H1 (cell line): ENCODE results near the gene CYP4V2. TPM values are rescaled to one million over a fixed set of nuclear protein-coding genes. Genes with fewer than 3 reads are reported as not detected.

Experiments
- CTCF ChIA-PET: fragments of 300-600 bp; sonication (Branson Sonifier 250); formaldehyde crosslinking; loops from one replicate; lab custom pipeline; 2021; ENCODE audit not compliant: partially characterized antibody; lab: Charles Lee
- POLR2A ChIA-PET: fragments of 300-600 bp; sonication (Branson Sonifier 250); formaldehyde crosslinking; loops from one replicate; lab custom pipeline; 2021; ENCODE audit warnings: inconsistent platforms; ENCODE audit not compliant: partially characterized antibody; lab: Charles Lee
- DNase-seq, 2 experiments: peaks; one replicate each; pipeline versions ENCODE4 v3.0.0 to v3.0.0-alpha.2; 2010 to 2022; ENCODE audit warnings: low spot score in 2 of 2, low read depth in 1 of 2, mixed read lengths in 1 of 2
- FAIRE-seq: peaks from 2 replicates; lab custom pipeline; 2011; peaks lifted over from hg19 to GRCh38; lab: Jason Lieb, UNC
- H2AFZ ChIP-seq: 2 replicates; pipeline ENCODE4 v1.8.1; 2012; ENCODE audit warnings: low read length, inconsistent platforms
- H2AK5ac ChIP-seq: 2 replicates; pipeline ENCODE4 v1.6.1; 2013; ENCODE audit warnings: low read depth, low read length
- H2BK120ac ChIP-seq: replicated peaks from 2 replicates; pipeline ENCODE3; 2013; ENCODE audit warnings: low read depth, low read length, inconsistent platforms
- H2BK12ac ChIP-seq: 2 replicates; pipeline ENCODE4 v1.6.1; 2013; ENCODE audit warnings: low read depth, low read length
- H2BK15ac ChIP-seq: 2 replicates; pipeline ENCODE4 v1.6.1; 2013; ENCODE audit warnings: low read length
- H2BK20ac ChIP-seq: 2 replicates; pipeline ENCODE4 v1.6.1; 2013; ENCODE audit warnings: low read length
- H2BK5ac ChIP-seq: 2 replicates; pipeline ENCODE4 v1.6.1; 2013; ENCODE audit warnings: low read depth, low read length
- H3K14ac ChIP-seq: 2 replicates; pipeline ENCODE4 v1.6.1; 2013; ENCODE audit warnings: inconsistent platforms; ENCODE audit not compliant: insufficient read length
- H3K18ac ChIP-seq: 2 replicates; pipeline ENCODE4 v1.6.1; 2013; ENCODE audit warnings: low read length; ENCODE audit errors: extremely low read depth
- H3K23ac ChIP-seq: 2 replicates; pipeline ENCODE4 v1.6.1; 2013; ENCODE audit warnings: inconsistent platforms; ENCODE audit not compliant: insufficient read length
- H3K23me2 ChIP-seq: 2 replicates; pipeline ENCODE4 v1.6.1; 2013; ENCODE audit warnings: low read depth, low read length
- H3K27ac ChIP-seq: 2 replicates; pipeline ENCODE4 v1.6.1; 2011; ENCODE audit warnings: low read depth, low read length, inconsistent platforms
- H3K27me3 ChIP-seq, 4 experiments: replicated peaks in 1 of 4; 1 replicate in 1 of 4; 2 replicates in 3 of 4; pipeline versions ENCODE4 v1.6.1 to v1.8.1; 2011 to 2013; ENCODE audit warnings: low read length in 3 of 4, mild to moderate bottlenecking in 3 of 4, inconsistent platforms in 2 of 4, mixed read lengths in 2 of 4, moderate library complexity in 1 of 4; ENCODE audit not compliant: control insufficient read depth in 3 of 4, insufficient read depth in 3 of 4; ENCODE audit errors: extremely low read depth in 1 of 4
- H3K36me3 ChIP-seq, 4 experiments: 2 replicates each; pipeline versions ENCODE4 v1.6.1 to v1.8.1; 2011 to 2013; ENCODE audit warnings: mild to moderate bottlenecking in 4 of 4, low read length in 3 of 4, moderate library complexity in 2 of 4, control low read depth in 1 of 4, inconsistent platforms in 1 of 4; ENCODE audit not compliant: insufficient read depth in 4 of 4, control insufficient read depth in 2 of 4
- H3K4ac ChIP-seq: replicated peaks from 2 replicates; pipeline ENCODE3; 2013; ENCODE audit warnings: low read length, low read depth, mixed read lengths, inconsistent platforms; ENCODE audit not compliant: insufficient read length
- H3K4me1 ChIP-seq, 4 experiments: replicated peaks in 1 of 4; 1 replicate in 1 of 4; 2 replicates in 3 of 4; pipeline versions ENCODE4 v1.6.1 to v1.8.1; 2011 to 2013; ENCODE audit warnings: low read length in 3 of 4, inconsistent platforms in 2 of 4, mixed read lengths in 1 of 4; ENCODE audit not compliant: insufficient read depth in 4 of 4, control insufficient read depth in 3 of 4
- H3K4me2 ChIP-seq, 2 experiments: 2 replicates each; pipeline versions ENCODE4 v1.6.1 to v1.8.1; 2011 to 2013; ENCODE audit warnings: low read depth in 2 of 2, low read length in 2 of 2, control low read depth in 1 of 2, inconsistent platforms in 1 of 2, mild to moderate bottlenecking in 1 of 2; ENCODE audit not compliant: insufficient read depth in 1 of 2
- H3K4me3 ChIP-seq, 4 experiments: fragments of 200-600, 300-600 bp in 1 of 4; sonication (generic), shearing (Covaris generic), sonication (Bioruptor Twin) in 1 of 4; 2 replicates each; pipeline versions ENCODE4 v1.5.1 to v1.8.1; 2011 to 2016; ENCODE audit warnings: low read length in 4 of 4, low read depth in 3 of 4, control low read depth in 2 of 4, inconsistent platforms in 2 of 4, mild to moderate bottlenecking in 2 of 4, mixed read lengths in 1 of 4, moderate library complexity in 1 of 4; ENCODE audit not compliant: insufficient read depth in 2 of 4; ENCODE audit errors: extremely low read depth in 1 of 4
- H3K56ac ChIP-seq: replicated peaks from 2 replicates; pipeline ENCODE3; 2013; ENCODE audit warnings: low read depth, mild to moderate bottlenecking, mixed read lengths, low read length, inconsistent platforms; ENCODE audit not compliant: insufficient read length
- H3K79me1 ChIP-seq: 2 replicates; pipeline ENCODE4 v1.6.1; 2013; ENCODE audit warnings: low read depth, low read length, control low read depth
- H3K79me2 ChIP-seq, 2 experiments: 2 replicates each; pipeline versions ENCODE4 v1.6.1 to v1.8.1; 2012 to 2013; ENCODE audit warnings: low read length in 2 of 2, mild to moderate bottlenecking in 2 of 2, inconsistent platforms in 1 of 2; ENCODE audit not compliant: insufficient read depth in 2 of 2, control insufficient read depth in 1 of 2
- H3K9ac ChIP-seq, 4 experiments: replicated peaks in 1 of 4; 1 replicate in 1 of 4; 2 replicates in 3 of 4; pipeline versions ENCODE4 v1.6.1 to v1.8.1; 2011 to 2013; ENCODE audit warnings: low read depth in 3 of 4, low read length in 3 of 4, control low read depth in 2 of 4, mild to moderate bottlenecking in 2 of 4, moderate library complexity in 2 of 4, inconsistent platforms in 1 of 4; ENCODE audit errors: extremely low read depth in 1 of 4
- H3K9me3 ChIP-seq, 2 experiments: 2 replicates each; pipeline versions ENCODE4 v1.6.1 to v1.8.1; 2012 to 2013; ENCODE audit warnings: mild to moderate bottlenecking in 2 of 2, moderate library complexity in 2 of 2, control low read depth in 1 of 2, inconsistent platforms in 1 of 2, low read depth in 1 of 2, low read length in 1 of 2, mixed read lengths in 1 of 2; ENCODE audit not compliant: insufficient read depth in 2 of 2
- H4K20me1 ChIP-seq, 2 experiments: replicated peaks in 1 of 2; 2 replicates each; pipeline versions ENCODE3 to v1.8.1; 2011 to 2013; ENCODE audit warnings: inconsistent platforms in 2 of 2, low read length in 2 of 2, mild to moderate bottlenecking in 1 of 2; ENCODE audit not compliant: insufficient read depth in 2 of 2, control insufficient read depth in 1 of 2
- H4K5ac ChIP-seq: 2 replicates; pipeline ENCODE4 v1.6.1; 2013; ENCODE audit warnings: low read length, low read depth, mixed read lengths, inconsistent platforms; ENCODE audit not compliant: insufficient read length
- H4K8ac ChIP-seq: 2 replicates; pipeline ENCODE4 v1.8.0; 2013; ENCODE audit warnings: mild to moderate bottlenecking, moderate library complexity, low read length, inconsistent platforms; ENCODE audit not compliant: insufficient read depth; ENCODE audit errors: extremely low read depth
- H4K91ac ChIP-seq: replicated peaks from 2 replicates; pipeline ENCODE3; 2013; ENCODE audit warnings: low read length, mixed read lengths, inconsistent platforms; ENCODE audit not compliant: insufficient read length
- BCL11A ChIP-seq, 2 experiments: IDR thresholded peaks; one replicate each; pipeline ENCODE4 v1.6.1; 2011; ENCODE audit warnings: low read depth in 2 of 2, low read length in 2 of 2, mild to moderate bottlenecking in 2 of 2
- BRCA1 ChIP-seq: IDR thresholded peaks from 2 replicates; pipeline ENCODE4 v1.6.1; 2012; ENCODE audit warnings: low read depth, low read length, improper control_type of control experiment
- CBX5 ChIP-seq: fragments of 300-800, 300-1000 bp; sonication (generic); IDR thresholded peaks from 2 replicates; pipeline ENCODE4 v1.7.1; 2016; ENCODE audit warnings: antibody characterized with exemption, low read length, low read depth
- CTBP2 ChIP-seq: IDR thresholded peaks from 2 replicates; pipeline ENCODE4 v1.7.0; 2011; ENCODE audit warnings: borderline replicate concordance, mild to moderate bottlenecking, moderate library complexity, mixed read lengths, low read length; ENCODE audit not compliant: insufficient read depth, insufficient read length
- EP300 ChIP-seq, 2 experiments: IDR thresholded peaks; 1 replicate in 1 of 2; 2 replicates in 1 of 2; pipeline ENCODE4 v1.6.1; 2011 to 2012; ENCODE audit warnings: low read depth in 2 of 2, low read length in 2 of 2, mild to moderate bottlenecking in 2 of 2, borderline replicate concordance in 1 of 2, inconsistent platforms in 1 of 2, moderate library complexity in 1 of 2
- GABPA ChIP-seq: IDR thresholded peaks from 2 replicates; pipeline ENCODE4 v1.6.1; 2011; ENCODE audit warnings: mild to moderate bottlenecking, low read length, moderate library complexity, borderline replicate concordance; ENCODE audit not compliant: insufficient read depth
- HDAC6 ChIP-seq: IDR thresholded peaks from one replicate; pipeline ENCODE4 v1.7.1; 2012; ENCODE audit warnings: low read depth, mild to moderate bottlenecking, inconsistent platforms, low read length, moderate library complexity
- POLR2A ChIP-seq, 2 experiments: IDR thresholded peaks; 1 replicate in 1 of 2; 2 replicates in 1 of 2; pipeline ENCODE4 v1.6.1; 2011; ENCODE audit warnings: low read depth in 2 of 2, low read length in 2 of 2, mild to moderate bottlenecking in 2 of 2; ENCODE audit errors: control extremely low read depth in 1 of 2
- SAP30 ChIP-seq: fragments of 300-600 bp; sonication (generic); IDR thresholded peaks from 2 replicates; pipeline ENCODE4 v1.7.1; 2012; ENCODE audit warnings: low read length, moderate library complexity, mild to moderate bottlenecking, inconsistent platforms; ENCODE audit not compliant: insufficient read depth, insufficient replicate concordance
- SIRT6 ChIP-seq: IDR thresholded peaks from one replicate; pipeline ENCODE4 v1.7.1; 2012; ENCODE audit warnings: low read length, inconsistent platforms
- TCF12 ChIP-seq: IDR thresholded peaks from 2 replicates; pipeline ENCODE4 v1.6.1; 2011; ENCODE audit warnings: low read depth, mild to moderate bottlenecking, low read length
- ZNF274 ChIP-seq: IDR thresholded peaks from 2 replicates; pipeline ENCODE4 v1.7.0; 2012; ENCODE audit warnings: low read length, borderline replicate concordance; ENCODE audit errors: extremely low read depth
- WGBS, 2 experiments: shearing (Covaris generic) in 1 of 2; methylation state at CpG; one replicate each; pipeline versions ENCODE4 v1.1.6 to v1.1.7; 2013 to 2015; ENCODE audit warnings: low lambda C conversion rate in 2 of 2, mixed read lengths in 2 of 2, inconsistent platforms in 1 of 2, low coverage in 1 of 2, missing lambda C conversion rate in 1 of 2; ENCODE audit not compliant: insufficient replicate concordance in 2 of 2, insufficient coverage in 1 of 2, insufficient read length in 1 of 2; ENCODE audit errors: extremely low coverage in 1 of 2, missing lambda C conversion rate in 1 of 2; 5-methylcytosine and 5-hydroxymethylcytosine counted together
- polyA plus RNA-seq, 7 experiments: library from polyadenylated mRNA; depleted of rRNA in 3 of 7; stranded (reverse) in 5 of 7; unstranded in 2 of 7; fragments of >200 nt in 5 of 7; fragments of 200-250 nt in 2 of 7; gene quantifications; 1 replicate in 5 of 7; 2 replicates in 1 of 7; 4 replicates in 1 of 7; pipeline versions ENCODE4 v1.2.1 to v1.2.3, GENCODE V29; 2011 to 2013; ENCODE audit warnings: missing spikeins in 2 of 7, mixed read lengths in 2 of 7
- total RNA-seq: library from RNA; stranded (reverse); fragmentation: NEBNext Ultra II Directional; extraction: Animal tissue kit (Norgen Biotek cat#: 25700); gene quantifications from 2 replicates; pipeline ENCODE4 v1.2.1, GENCODE V29; 2021

Gene CYP4V2
- total and polyA plus RNA-seq, 2 of the 8 experiments (the other 6 are each of a cell fraction or from before 2014, with no cell fraction given), result 0.65 to 1.0 TPM

GRCh38 chr4:186144946-186145569, 46.3 kb upstream of the CYP4V2 start:
- Histone ChIP-seq H3K4me3 (peak overlapping the region; percentile 47 to 64 (median 56)), H2BK5ac (no peak overlapping the region), H3K4ac (no peak overlapping the region), H3K23ac (no peak overlapping the region), H3K56ac (no peak overlapping the region), H3K27me3 (peaks cover 1 to 28% (median 22%) of the 10 kb centered on the region in 4 experiments), H2AFZ (peak overlapping the region; percentile 2; the same call in 1 of the 2 replicates), H3K36me3 (no peaks in the 10 kb centered on the region), H3K18ac (0 out of 2 replicates have a peak overlapping the region, but pooled peaks have one; percentile 13), H2BK120ac (no peak overlapping the region), H2BK12ac (peak overlapping the region; percentile 62; the same call in 1 of the 2 replicates), H3K27ac (no peak overlapping the region), H3K9ac (peak overlapping the region in 1 of 4 experiments; percentile 76; a peak in 2 of 7 replicates), H3K79me2 (no peaks in the 10 kb centered on the region), H3K4me1 (peaks cover 4 to 16% (median 8%) of the 10 kb centered on the region in 4 experiments; a peak in 5 of 7 replicates), H3K23me2 (peaks cover 6% of the 10 kb centered on the region), H4K91ac (no peak overlapping the region), H3K79me1 (no peaks in the 10 kb centered on the region), H4K20me1 (peaks cover 0 to 2% of the 10 kb centered on the region in 2 experiments), H3K9me3 (no peaks in the 10 kb centered on the region), H4K8ac (no peak overlapping the region; the same call in 1 of the 2 replicates), H3K4me2 (peak overlapping the region; percentile 75 to 84), H3K14ac (no peak overlapping the region), H2AK5ac (no peak overlapping the region), H2BK20ac (no peak overlapping the region), H4K5ac (no peak overlapping the region), H2BK15ac (0 out of 2 replicates have a peak overlapping the region, but pooled peaks have one; percentile 83)
- peak in 1 of 2 experiments; percentile 64 for DNase-seq
- 2% methylated on average over 33 of the region's 54 CpGs; no CpG with 5 or more reads in 1 of the 2 experiments for WGBS, 2 experiments
- ChIA-PET CTCF (interaction anchor here (1.9 to 2.1 kb wide), 2 partner anchors 25 to 47 kb away, joined by 5 to 7 read pairs; partner anchors contain the start of gene CYP4V2), POLR2A (interaction anchor here (0.8 to 1.9 kb wide), 3 partner anchors 14 to 97 kb away, joined by 3 to 5 read pairs (median 5); no protein-coding TSS in a partner anchor)
- no peak for FAIRE-seq
- TF ChIP-seq GABPA, result no peak
- no peak for TF ChIP-seq CBX5
- no peak for TF ChIP-seq BRCA1
- TF ChIP-seq BCL11A (IDR thresholded peaks at IDR 0.05; ENCODE audit: low read depth in 2 of 2, low read length in 2 of 2), result no peak
- TF ChIP-seq TCF12, result no peak
- no peak for TF ChIP-seq POLR2A (IDR thresholded peaks at IDR 0.05; ENCODE audit: control extremely low read depth in 1 of 2, low read depth in 2 of 2, low read length in 2 of 2)
- no peak for TF ChIP-seq SIRT6
- TF ChIP-seq SAP30, result no peak
- TF ChIP-seq CTBP2, result no peak
- no peak for TF ChIP-seq ZNF274
- TF ChIP-seq HDAC6, result no peak
- no peak for TF ChIP-seq EP300 (IDR thresholded peaks at IDR 0.05; ENCODE audit: borderline replicate concordance in 1 of 2, low read depth in 2 of 2, low read length in 2 of 2)
